Measurements from ENCODE around the gene SLC5A2. TPM values are rescaled to one million over a fixed set of nuclear protein-coding genes. Genes with fewer than 3 reads are reported as not detected.

The SLC5A2 gene
- total RNA-seq (2016; rRNA removed; fragmentation: Illumina TruSeq; extraction: Trizol) (0.44 and 0.97 TPM in 2 replicates), polyA plus RNA-seq (2011; rRNA removed) (0.24 and 0.64 TPM in 2 replicates), polyA minus RNA-seq (2011; rRNA and poly(A)+ RNA removed; ENCODE audit: low replicate concordance) (0.09 and 1.2 TPM in 2 replicates), Bru-seq, nascent RNA (percentile 27 among the genes with signal in this experiment), BruChase-seq, experiment 1, labeled RNA remaining after a 6-hour chase (percentile 10 among the genes with signal in this experiment), BruChase-seq, experiment 2, labeled RNA remaining after a 2-hour chase (percentile 26 among the genes with signal in this experiment)
- total RNA-seq (2016; cell fraction: cytosol; rRNA removed; fragmentation: Illumina TruSeq; extraction: Trizol; ENCODE audit: low read depth): 0.30 and 0.44 TPM in 2 replicates
- 0.97 TPM in 1 of 2 replicates, not detected in the other for total RNA-seq (2016; cell fraction: insoluble cytoplasmic fraction; rRNA removed; fragmentation: Illumina TruSeq; extraction: Trizol)
- 0.53 and 0.72 TPM in 2 replicates for total RNA-seq (2016; cell fraction: membrane; rRNA removed; fragmentation: Illumina TruSeq; extraction: Trizol)
- total RNA-seq (2016; cell fraction: nucleus; rRNA removed; fragmentation: Illumina TruSeq; extraction: Trizol): 0.81 and 2.1 TPM in 2 replicates
- polyA plus RNA-seq (2011; cell fraction: cytosol; rRNA removed): 0.10 and 0.27 TPM in 2 replicates
- polyA plus RNA-seq (2011; cell fraction: nucleus; rRNA removed): 3.9 and 6.8 TPM in 2 replicates
- polyA plus RNA-seq (2012): 2.0 and 11.8 TPM in 2 replicates
- 0.08 and 0.14 TPM in 2 replicates for polyA plus RNA-seq (2016; cell fraction: cytosol; fragmentation: Illumina TruSeq; extraction: Trizol; ENCODE audit: low read depth)
- 0.51 TPM in 1 of 2 replicates, not detected in the other for polyA plus RNA-seq (2016; cell fraction: insoluble cytoplasmic fraction; fragmentation: Illumina TruSeq; extraction: Trizol; ENCODE audit: low read depth)
- polyA plus RNA-seq (2016; cell fraction: membrane; fragmentation: Illumina TruSeq; extraction: Trizol; ENCODE audit: low read depth): 0.20 and 0.42 TPM in 2 replicates
- 3.2 TPM in 2 replicates for polyA plus RNA-seq (2016; cell fraction: nucleus; fragmentation: Illumina TruSeq; extraction: Trizol; ENCODE audit: insufficient read depth, low read depth)
- not detected in 2 replicates for polyA minus RNA-seq (2011; cell fraction: cytosol; rRNA and poly(A)+ RNA removed)
- 0.77 and 0.87 TPM in 2 replicates for polyA minus RNA-seq (2011; cell fraction: nucleus; rRNA and poly(A)+ RNA removed)
- long read RNA-seq, experiment 1, partial matches to known transcripts: 0 of 1 reads
- long read RNA-seq, experiment 1, other reads (novel, unspliced or antisense): 1 of 1 reads
- long read RNA-seq, experiment 2: 0 reads

GRCh38 chr16:31483081-31483480 lies at the start of gene SLC5A2:
Gene SLC5A2 (plus strand): TSS chr16:31483123. CDS start chr16:31483137, 14 bp downstream.
- intact Hi-C loops (cut with micrococcal nuclease; ENCODE audit: unreplicated experiment) (no loop called here), in situ Hi-C loops (cut with HindIII; ENCODE audit: extremely low pct_ligation_motif_present, low pct_unique_long_range_greater_than_20kb) (no loop called here)
- Histone ChIP-seq H3K9me3 (ENCODE audit: low read length) (no peaks in the 10 kb centered on the region), H4K20me1 (ENCODE audit: insufficient read depth, low read length) (no peaks in the 10 kb centered on the region), H3K4me1 (ENCODE audit: insufficient read depth, low read length) (peaks cover 55% of the 10 kb centered on the region), H3K27ac (ENCODE audit: extremely low read length, insufficient read depth, low read length) (no peak within 1 kb of the TSS), H3K9ac (ENCODE audit: insufficient read depth, low read depth, low read length) (no peak within 1 kb of the TSS), H3K79me2 (ENCODE audit: insufficient read depth, low read length) (no peaks in the 10 kb centered on the region), H3K27me3 (ENCODE audit: control insufficient read depth in 1 of 2, insufficient read depth in 2 of 2, low read length in 2 of 2) (peaks cover 0 to 21% of the 10 kb centered on the region in 2 experiments; a peak in 4 of 5 replicates), H3K4me3 (replicated peaks in 1 of 3; ENCODE audit: insufficient read depth in 1 of 3, low read depth in 2 of 3, low read length in 3 of 3) (no peak within 1 kb of the TSS), H2AFZ (ENCODE audit: low read length) (no peak within 1 kb of the TSS), H3K4me2 (ENCODE audit: low read depth, low read length) (peak within 1 kb of the TSS; percentile 86), H3K36me3 (replicated peaks in 1 of 2; ENCODE audit: control insufficient read depth in 1 of 2, insufficient read depth in 2 of 2, low read length in 2 of 2) (no peaks in the 10 kb centered on the region)
- 56% methylated on average over 4 of the region's 4 CpGs for WGBS (ENCODE audit: low lambda C conversion rate)
- POLR2A ChIA-PET: interaction anchor here (1.0 kb wide), 1 partner anchor 25 kb away, joined by 5 read pairs; the partner anchor contains the start of gene RUSF1
- no TSS peak for BruUV-seq (replicated peaks)
- no peak for TF ChIP-seq SALL1 (CRISPR knock-in tag; IDR thresholded peaks at IDR 0.05)
- peak; percentile 9; the same call in 1 of the 2 replicates for TF ChIP-seq ZNF350 (CRISPR knock-in tag; IDR thresholded peaks at IDR 0.05; ENCODE audit: borderline replicate concordance, low read depth)
- CTCF ChIA-PET (ENCODE audit: low intra/inter-chr PET ratio, low total read pairs): no interaction called here
- DNase-seq (ENCODE audit: low spot score) (no peak), ATAC-seq (no peak), FAIRE-seq (no peak)
